ENCODE results near the gene SMIM9.

DNA sequence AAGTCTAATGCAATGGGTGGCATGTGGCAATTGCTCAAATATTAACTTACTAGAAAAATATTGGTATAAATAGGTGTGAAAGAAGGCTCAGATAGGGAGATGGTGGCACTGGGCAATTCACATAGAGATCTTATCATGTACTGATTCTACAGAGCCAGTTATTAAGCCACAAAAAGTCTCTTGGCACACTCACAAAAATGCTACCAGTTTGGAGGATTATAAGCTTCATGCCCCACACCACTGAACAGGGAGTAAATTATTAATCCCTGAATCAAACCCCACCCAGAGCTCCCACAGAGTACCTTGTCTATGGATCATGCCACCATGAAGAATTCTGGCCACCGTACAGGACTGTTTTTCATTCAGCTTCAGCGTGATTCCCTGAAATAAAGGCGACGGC is 43.0 kb downstream of the SMIM9 start:
- TF ChIP-seq, protein P1, sequence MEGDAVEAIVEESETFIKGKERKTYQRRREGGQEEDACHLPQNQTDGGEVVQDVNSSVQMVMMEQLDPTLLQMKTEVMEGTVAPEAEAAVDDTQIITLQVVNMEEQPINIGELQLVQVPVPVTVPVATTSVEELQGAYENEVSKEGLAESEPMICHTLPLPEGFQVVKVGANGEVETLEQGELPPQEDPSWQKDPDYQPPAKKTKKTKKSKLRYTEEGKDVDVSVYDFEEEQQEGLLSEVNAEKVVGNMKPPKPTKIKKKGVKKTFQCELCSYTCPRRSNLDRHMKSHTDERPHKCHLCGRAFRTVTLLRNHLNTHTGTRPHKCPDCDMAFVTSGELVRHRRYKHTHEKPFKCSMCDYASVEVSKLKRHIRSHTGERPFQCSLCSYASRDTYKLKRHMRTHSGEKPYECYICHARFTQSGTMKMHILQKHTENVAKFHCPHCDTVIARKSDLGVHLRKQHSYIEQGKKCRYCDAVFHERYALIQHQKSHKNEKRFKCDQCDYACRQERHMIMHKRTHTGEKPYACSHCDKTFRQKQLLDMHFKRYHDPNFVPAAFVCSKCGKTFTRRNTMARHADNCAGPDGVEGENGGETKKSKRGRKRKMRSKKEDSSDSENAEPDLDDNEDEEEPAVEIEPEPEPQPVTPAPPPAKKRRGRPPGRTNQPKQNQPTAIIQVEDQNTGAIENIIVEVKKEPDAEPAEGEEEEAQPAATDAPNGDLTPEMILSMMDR (IDR thresholded peaks at IDR 0.05) = no peak
- TF ChIP-seq, protein P2, sequence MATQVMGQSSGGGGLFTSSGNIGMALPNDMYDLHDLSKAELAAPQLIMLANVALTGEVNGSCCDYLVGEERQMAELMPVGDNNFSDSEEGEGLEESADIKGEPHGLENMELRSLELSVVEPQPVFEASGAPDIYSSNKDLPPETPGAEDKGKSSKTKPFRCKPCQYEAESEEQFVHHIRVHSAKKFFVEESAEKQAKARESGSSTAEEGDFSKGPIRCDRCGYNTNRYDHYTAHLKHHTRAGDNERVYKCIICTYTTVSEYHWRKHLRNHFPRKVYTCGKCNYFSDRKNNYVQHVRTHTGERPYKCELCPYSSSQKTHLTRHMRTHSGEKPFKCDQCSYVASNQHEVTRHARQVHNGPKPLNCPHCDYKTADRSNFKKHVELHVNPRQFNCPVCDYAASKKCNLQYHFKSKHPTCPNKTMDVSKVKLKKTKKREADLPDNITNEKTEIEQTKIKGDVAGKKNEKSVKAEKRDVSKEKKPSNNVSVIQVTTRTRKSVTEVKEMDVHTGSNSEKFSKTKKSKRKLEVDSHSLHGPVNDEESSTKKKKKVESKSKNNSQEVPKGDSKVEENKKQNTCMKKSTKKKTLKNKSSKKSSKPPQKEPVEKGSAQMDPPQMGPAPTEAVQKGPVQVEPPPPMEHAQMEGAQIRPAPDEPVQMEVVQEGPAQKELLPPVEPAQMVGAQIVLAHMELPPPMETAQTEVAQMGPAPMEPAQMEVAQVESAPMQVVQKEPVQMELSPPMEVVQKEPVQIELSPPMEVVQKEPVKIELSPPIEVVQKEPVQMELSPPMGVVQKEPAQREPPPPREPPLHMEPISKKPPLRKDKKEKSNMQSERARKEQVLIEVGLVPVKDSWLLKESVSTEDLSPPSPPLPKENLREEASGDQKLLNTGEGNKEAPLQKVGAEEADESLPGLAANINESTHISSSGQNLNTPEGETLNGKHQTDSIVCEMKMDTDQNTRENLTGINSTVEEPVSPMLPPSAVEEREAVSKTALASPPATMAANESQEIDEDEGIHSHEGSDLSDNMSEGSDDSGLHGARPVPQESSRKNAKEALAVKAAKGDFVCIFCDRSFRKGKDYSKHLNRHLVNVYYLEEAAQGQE (IDR thresholded peaks at IDR 0.05; ENCODE audit: insufficient read depth in 1 of 2, low read depth in 2 of 2, low read length in 1 of 2) = no peak
- TF ChIP-seq POLR2AphosphoS5 (IDR thresholded peaks at IDR 0.05; ENCODE audit: low read depth, low read length) = no peak
